T-cell (primary cell): ENCODE results near the gene PCDHA6. TPM values are rescaled to one million over a fixed set of nuclear protein-coding genes. Genes with fewer than 3 reads are reported as not detected.
"Not testable (repeated sequence)": the region's sequence is repeated elsewhere in the genome, so short reads cannot be mapped to it uniquely, and the experiment has no call there.

Experiments used
- ATAC-seq, 4 experiments: fragments of 200-7000 bp in 3 of 4; fragments of 150-1000 bp in 1 of 4; cut with Tn5 transposase; replicated peaks in 1 of 4; 1 replicate in 3 of 4; 2 replicates in 1 of 4; pipeline ENCODE4 v1.10.0; 2021; ENCODE audit warnings: moderate library complexity in 3 of 4, mild to moderate bottlenecking in 2 of 4, moderate number of reproducible peaks in 1 of 4
- CTCF ChIA-PET, 2 donors: fragments of 300-600 bp; sonication (Branson Sonifier 250); formaldehyde crosslinking; loops; one replicate each; lab custom pipeline; 2022; ENCODE audit warnings: antibody characterized with exemption in 2 of 2; lab: Charles Lee
- POLR2A ChIA-PET, 2 donors: fragments of 300-600 bp; sonication (Branson Sonifier 250); formaldehyde crosslinking; loops; one replicate each; lab custom pipeline; 2022; ENCODE audit warnings: antibody characterized with exemption in 2 of 2; lab: Charles Lee
- DNase-seq, 35 experiments: peaks; one replicate each; pipeline versions ENCODE4 v3.0.0 to v3.0.0-alpha.2; 2013 to 2023
- H3K27ac ChIP-seq: one replicate; pipeline ENCODE4 v1.5.1; 2013; ENCODE audit warnings: low read length
- H3K27me3 ChIP-seq, 2 experiments: replicated peaks in 1 of 2; 1 replicate in 1 of 2; 2 replicates in 1 of 2; pipeline versions ENCODE4 v1.6.1 to v1.7.0; 2013; ENCODE audit warnings: low read length in 1 of 2, mixed read lengths in 1 of 2; ENCODE audit not compliant: control insufficient read depth in 2 of 2, insufficient read depth in 2 of 2; ENCODE audit errors: extremely low read depth in 1 of 2
- H3K36me3 ChIP-seq, 2 donors: 1 replicate in 1 of 2; 2 replicates in 1 of 2; pipeline versions ENCODE4 v1.6.1 to v1.7.0; 2013; ENCODE audit warnings: low read length in 1 of 2; ENCODE audit not compliant: control insufficient read depth in 2 of 2, insufficient read depth in 1 of 2; ENCODE audit errors: extremely low read depth in 1 of 2
- H3K4me1 ChIP-seq, 2 experiments: 1 replicate in 1 of 2; 2 replicates in 1 of 2; pipeline versions ENCODE4 v1.6.1 to v1.7.0; 2013; ENCODE audit warnings: low read length in 2 of 2, mixed read lengths in 1 of 2; ENCODE audit not compliant: insufficient read depth in 2 of 2, control insufficient read depth in 1 of 2; ENCODE audit errors: extremely low read depth in 1 of 2
- H3K4me3 ChIP-seq, 2 donors: 1 replicate in 1 of 2; 2 replicates in 1 of 2; pipeline versions ENCODE4 v1.5.1 to v1.7.0; 2013; ENCODE audit warnings: mild to moderate bottlenecking in 2 of 2, low read length in 1 of 2, moderate library complexity in 1 of 2; ENCODE audit not compliant: control insufficient read depth in 1 of 2; ENCODE audit errors: extremely low read depth in 1 of 2
- H3K9me3 ChIP-seq: 2 replicates; pipeline ENCODE4 v1.7.0; 2013
- H3K27ac Mint-ChIP-seq, 2 donors: one replicate each; pipeline ENCODE4 v1.8.0; 2020 to 2021; ENCODE audit warnings: mild to moderate bottlenecking in 2 of 2, mixed read lengths in 2 of 2
- H3K27me3 Mint-ChIP-seq, 2 donors: one replicate each; pipeline ENCODE4 v1.8.0; 2021 to 2022; ENCODE audit warnings: mixed read lengths in 2 of 2
- H3K36me3 Mint-ChIP-seq: one replicate; pipeline ENCODE4 v1.8.0; 2021; ENCODE audit warnings: mixed read lengths
- H3K4me1 Mint-ChIP-seq, 3 donors: one replicate each; pipeline ENCODE4 v1.8.0; 2020 to 2022; ENCODE audit warnings: mixed read lengths in 3 of 3, mild to moderate bottlenecking in 1 of 3
- H3K4me3 Mint-ChIP-seq, 3 donors: one replicate each; pipeline ENCODE4 v1.8.0; 2020 to 2022; ENCODE audit warnings: mild to moderate bottlenecking in 3 of 3, mixed read lengths in 3 of 3, moderate library complexity in 3 of 3
- H3K9me3 Mint-ChIP-seq, 3 donors: one replicate each; pipeline ENCODE4 v1.8.0; 2020 to 2022; ENCODE audit warnings: mixed read lengths in 3 of 3
- WGBS: methylation state at CpG from one replicate; pipeline ENCODE4 v1.1.5; 2013; ENCODE audit warnings: missing lambda C conversion rate; ENCODE audit not compliant: insufficient coverage; 5-methylcytosine and 5-hydroxymethylcytosine counted together
- total RNA-seq, 35 experiments: library from RNA in 6 of 35; stranded (reverse) in 6 of 35; fragments of 120-200 nt in 1 of 35; gene quantifications; one replicate each; pipeline versions ENCODE4 v1.2.1 to v1.2.4 and lab custom pipeline; 2013 to 2026

Gene PCDHA6
- total RNA-seq, 5 donors from 2014 or later (not counting 1 experiment from before 2014, with no cell fraction given) = not detected

GRCh38 chr5:140833993-140834392 is 6.2 kb downstream of the PCDHA6 start, which contains the start of gene PCDHA7:
TSS of gene PCDHA7 (plus strand) at chr5:140834269. CDS start at chr5:140834384, 115 bp downstream.
- ChIA-PET POLR2A (no interaction called here), CTCF (no interaction called here)
- WGBS = no CpG with 5 or more reads among the region's 8 CpGs
- no peak within 1 kb of the TSS for H3K4me3 ChIP-seq
- peaks cover 28 to 34% of the 10 kb centered on the region in 2 donors for H3K27me3 Mint-ChIP-seq
- peaks cover 0 to 21% of the 10 kb centered on the region in 2 experiments for H3K27me3 ChIP-seq
- H3K9me3 Mint-ChIP-seq = peaks cover 8 to 19% (median 15%) of the 10 kb centered on the region in 3 donors
- no peak within 1 kb of the TSS for H3K4me3 Mint-ChIP-seq
- H3K27ac Mint-ChIP-seq = peak within 1 kb of the TSS in 1 of 2 donors; percentile 23
- DNase-seq (no peak), ATAC-seq (no peak)
- H3K9me3 ChIP-seq = no peaks in the 10 kb centered on the region
- H3K36me3 Mint-ChIP-seq = peaks cover 4% of the 10 kb centered on the region
- no peaks in the 10 kb centered on the region for H3K4me1 ChIP-seq
- H3K27ac ChIP-seq = no peak within 1 kb of the TSS
- no peaks in the 10 kb centered on the region for H3K36me3 ChIP-seq
- H3K4me1 Mint-ChIP-seq = peaks cover 0 to 3% (median 0%) of the 10 kb centered on the region in 3 donors

DNA sequence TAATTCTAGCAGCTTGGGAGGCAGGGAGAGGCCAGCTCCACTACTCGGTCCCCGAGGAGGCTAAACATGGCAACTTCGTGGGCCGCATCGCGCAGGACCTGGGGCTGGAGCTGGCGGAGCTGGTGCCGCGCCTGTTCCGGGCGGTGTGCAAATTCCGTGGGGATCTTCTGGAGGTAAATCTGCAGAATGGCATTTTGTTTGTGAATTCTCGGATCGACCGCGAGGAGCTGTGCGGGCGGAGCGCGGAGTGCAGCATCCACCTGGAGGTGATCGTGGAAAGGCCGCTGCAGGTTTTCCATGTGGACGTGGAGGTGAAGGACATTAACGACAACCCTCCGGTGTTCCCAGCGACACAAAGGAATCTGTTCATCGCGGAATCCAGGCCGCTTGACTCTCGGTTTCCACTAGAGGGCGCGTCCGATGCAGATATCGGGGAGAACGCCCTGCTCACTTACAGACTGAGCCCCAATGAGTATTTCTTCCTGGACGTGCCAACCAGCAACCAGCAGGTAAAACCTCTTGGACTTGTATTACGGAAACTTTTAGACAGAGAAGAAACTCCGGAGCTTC is 6.8 kb downstream of the PCDHA6 start:
- CTCF ChIA-PET, H3K4me3 ChIP-seq, H3K27ac Mint-ChIP-seq, H3K36me3 Mint-ChIP-seq, H3K4me3 Mint-ChIP-seq, ATAC-seq, H3K4me1 Mint-ChIP-seq, H3K36me3 ChIP-seq, H3K27ac ChIP-seq, H3K9me3 ChIP-seq, POLR2A ChIA-PET, H3K4me1 ChIP-seq, DNase-seq: not testable (repeated sequence)
- 47% methylated on average over 19 of the region's 38 CpGs for WGBS
- H3K9me3 Mint-ChIP-seq = peaks cover 8 to 19% (median 15%) of the 10 kb centered on the region in 3 donors
- H3K27me3 Mint-ChIP-seq = peaks cover 30 to 37% of the 10 kb centered on the region in 2 donors
- peaks cover 0 to 21% of the 10 kb centered on the region in 2 experiments for H3K27me3 ChIP-seq

DNA sequence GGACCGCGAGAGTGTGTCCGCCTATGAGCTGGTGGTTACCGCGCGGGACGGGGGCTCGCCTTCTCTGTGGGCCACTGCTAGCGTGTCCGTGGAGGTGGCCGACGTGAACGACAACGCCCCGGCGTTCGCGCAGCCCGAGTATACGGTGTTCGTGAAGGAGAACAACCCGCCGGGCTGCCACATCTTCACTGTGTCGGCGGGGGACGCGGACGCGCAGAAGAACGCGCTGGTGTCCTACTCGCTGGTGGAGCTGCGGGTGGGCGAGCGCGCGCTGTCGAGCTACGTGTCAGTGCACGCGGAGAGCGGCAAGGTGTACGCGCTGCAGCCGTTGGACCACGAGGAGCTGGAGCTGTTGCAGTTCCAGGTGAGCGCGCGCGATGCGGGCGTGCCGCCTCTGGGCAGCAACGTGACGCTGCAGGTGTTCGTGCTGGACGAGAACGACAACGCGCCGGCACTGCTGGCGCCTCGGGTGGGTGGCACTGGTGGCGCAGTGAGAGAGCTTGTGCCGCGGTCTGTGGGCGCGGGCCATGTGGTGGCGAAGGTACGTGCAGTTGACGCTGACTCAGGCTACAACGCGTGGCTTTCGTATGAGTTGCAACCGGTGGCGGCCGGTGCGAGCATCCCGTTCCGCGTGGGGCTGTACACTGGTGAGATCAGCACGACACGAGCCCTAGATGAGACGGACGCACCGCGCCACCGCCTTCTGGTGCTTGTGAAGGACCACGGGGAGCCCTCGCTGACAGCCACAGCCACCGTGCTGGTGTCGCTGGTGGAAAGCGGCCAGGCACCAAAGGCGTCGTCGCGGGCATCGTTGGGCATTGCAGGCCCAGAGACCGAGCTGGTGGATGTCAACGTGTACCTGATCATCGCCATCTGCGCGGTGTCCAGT is 8.1 kb downstream of the PCDHA6 start:
- ATAC-seq (no peak), DNase-seq (no peak)
- Histone ChIP-seq H3K36me3 (no peaks in the 10 kb centered on the region), H3K4me3 (no peak overlapping the region), H3K27me3 (peaks cover 0 to 15% of the 10 kb centered on the region in 2 experiments), H3K9me3 (no peaks in the 10 kb centered on the region), H3K27ac (no peak overlapping the region), H3K4me1 (no peaks in the 10 kb centered on the region)
- Mint-ChIP-seq H3K27ac (no peak overlapping the region), H3K27me3 (peaks cover 38 to 41% of the 10 kb centered on the region in 2 donors), H3K4me1 (peaks cover 0 to 5% (median 0%) of the 10 kb centered on the region in 3 donors), H3K4me3 (no peak overlapping the region), H3K36me3 (peaks cover 4% of the 10 kb centered on the region), H3K9me3 (peaks cover 15 to 28% (median 17%) of the 10 kb centered on the region in 3 donors)
- ChIA-PET POLR2A (no interaction called here), CTCF (no interaction called here)
- 63% methylated on average over 103 of the region's 103 CpGs for WGBS

DNA sequence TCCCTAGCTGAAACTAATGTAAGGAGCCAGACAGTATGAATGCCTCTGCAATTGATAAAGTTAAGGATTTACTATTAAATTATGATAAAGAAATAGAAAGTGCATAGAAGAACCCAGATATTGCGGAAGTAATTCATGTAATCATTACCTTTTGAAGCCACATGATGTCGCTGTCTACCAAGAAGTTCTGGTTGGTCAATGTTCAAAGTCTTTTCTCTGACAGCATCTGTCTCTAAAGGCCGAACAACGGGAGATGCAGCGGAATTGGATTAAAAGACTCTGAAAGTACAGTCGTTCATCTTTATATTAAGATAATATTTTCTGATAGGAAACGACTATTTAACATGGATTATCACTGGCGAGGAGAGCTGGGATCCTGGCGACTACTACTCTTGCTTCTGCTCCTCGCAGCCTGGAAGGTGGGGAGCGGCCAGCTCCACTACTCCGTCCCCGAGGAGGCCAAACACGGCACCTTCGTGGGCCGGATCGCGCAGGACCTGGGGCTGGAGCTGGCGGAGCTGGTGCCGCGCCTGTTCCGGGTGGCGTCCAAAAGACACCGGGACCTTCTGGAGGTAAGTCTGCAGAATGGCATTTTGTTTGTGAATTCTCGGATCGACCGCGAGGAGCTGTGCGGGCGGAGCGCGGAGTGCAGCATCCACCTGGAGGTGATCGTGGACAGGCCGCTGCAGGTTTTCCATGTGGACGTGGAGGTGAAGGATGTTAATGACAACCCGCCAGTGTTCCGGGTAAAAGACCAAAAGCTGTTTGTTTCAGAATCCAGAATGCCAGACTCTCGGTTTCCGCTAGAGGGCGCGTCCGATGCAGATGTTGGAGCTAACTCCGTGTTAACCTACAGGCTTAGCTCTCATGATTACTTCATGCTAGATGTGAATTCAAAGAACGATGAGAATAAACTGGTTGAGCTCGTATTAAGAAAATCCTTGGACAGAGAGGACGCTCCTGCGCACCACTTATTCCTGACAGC is 13.5 kb downstream of the PCDHA6 start, which contains the start of gene PCDHA8:
Gene PCDHA8, plus strand, starts transcription at position 210 of the 985 bp plus-strand sequence. Its CDS starts 135 bp downstream, at position 345.
- Mint-ChIP-seq H3K27me3 (peaks cover 18 to 22% of the 10 kb centered on the region in 2 donors), H3K9me3 (peaks cover 7 to 23% (median 13%) of the 10 kb centered on the region in 3 donors), H3K36me3 (no peaks in the 10 kb centered on the region), H3K4me3 (no peak within 1 kb of the TSS), H3K4me1 (peaks cover 0 to 2% (median 0%) of the 10 kb centered on the region in 3 donors), H3K27ac (no peak within 1 kb of the TSS)
- no peaks in the 10 kb centered on the region for H3K4me1 ChIP-seq
- ChIA-PET CTCF (no interaction called here), POLR2A (no interaction called here)
- WGBS = 42% methylated on average over 21 of the region's 47 CpGs
- no peak within 1 kb of the TSS for H3K27ac ChIP-seq
- no peaks in the 10 kb centered on the region for H3K9me3 ChIP-seq
- H3K27me3 ChIP-seq = peaks cover 0 to 9% of the 10 kb centered on the region in 2 experiments
- no peak within 1 kb of the TSS for H3K4me3 ChIP-seq
- ATAC-seq (no peak), DNase-seq (no peak)
- H3K36me3 ChIP-seq = no peaks in the 10 kb centered on the region

DNA sequence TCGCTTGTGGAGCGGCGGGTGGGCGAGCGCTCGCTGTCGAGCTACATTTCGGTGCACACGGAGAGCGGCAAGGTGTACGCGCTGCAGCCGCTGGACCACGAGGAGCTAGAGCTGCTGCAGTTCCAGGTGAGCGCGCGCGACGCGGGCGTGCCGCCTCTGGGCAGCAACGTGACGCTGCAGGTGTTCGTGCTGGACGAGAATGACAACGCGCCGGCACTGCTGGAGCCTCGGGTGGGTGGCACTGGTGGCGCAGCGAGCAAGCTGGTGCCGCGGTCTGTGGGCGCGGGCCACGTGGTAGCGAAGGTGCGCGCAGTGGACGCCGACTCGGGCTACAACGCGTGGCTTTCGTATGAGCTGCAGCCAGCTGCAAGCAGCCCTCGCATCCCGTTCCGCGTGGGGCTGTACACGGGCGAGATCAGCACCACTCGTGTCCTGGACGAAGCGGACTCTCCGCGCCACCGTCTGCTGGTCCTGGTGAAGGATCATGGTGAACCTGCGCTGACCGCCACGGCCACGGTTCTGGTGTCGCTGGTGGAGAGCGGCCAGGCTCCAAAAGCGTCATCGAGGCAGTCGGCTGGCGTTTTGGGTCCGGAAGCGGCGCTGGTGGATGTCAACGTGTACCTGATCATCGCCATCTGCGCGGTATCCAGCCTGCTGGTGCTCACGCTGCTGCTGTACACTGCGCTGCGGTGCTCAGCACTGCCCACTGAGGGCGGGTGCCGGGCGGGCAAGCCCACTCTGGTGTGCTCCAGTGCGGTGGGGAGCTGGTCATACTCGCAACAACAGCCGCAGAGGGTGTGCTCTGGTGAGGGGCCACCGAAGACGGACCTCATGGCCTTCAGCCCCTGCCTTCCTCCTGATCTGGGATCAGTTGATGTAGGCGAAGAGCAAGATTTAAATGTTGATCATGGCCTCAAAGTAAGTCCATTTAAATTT is 15.3 kb downstream of the PCDHA6 start:
- Histone ChIP-seq H3K27ac (no peak overlapping the region), H3K9me3 (no peaks in the 10 kb centered on the region), H3K27me3 (peaks cover 2 to 10% of the 10 kb centered on the region in 2 experiments), H3K36me3 (no peaks in the 10 kb centered on the region), H3K4me3 (no peak overlapping the region), H3K4me1 (no peaks in the 10 kb centered on the region)
- Mint-ChIP-seq H3K27ac (no peak overlapping the region), H3K27me3 (peaks cover 22 to 32% of the 10 kb centered on the region in 2 donors), H3K4me3 (no peak overlapping the region), H3K9me3 (peaks cover 11 to 17% (median 15%) of the 10 kb centered on the region in 3 donors), H3K36me3 (no peaks in the 10 kb centered on the region), H3K4me1 (peaks cover 0 to 2% (median 0%) of the 10 kb centered on the region in 3 donors)
- ChIA-PET CTCF (no interaction called here), POLR2A (no interaction called here)
- no peak for DNase-seq
- ATAC-seq = no peak
- 61% methylated on average over 75 of the region's 87 CpGs for WGBS
